A673 (cell line): Measurements from ENCODE around the gene CYP4F11. TPM values are rescaled to one million over a fixed set of nuclear protein-coding genes. Genes with fewer than 3 reads are reported as not detected.

Experiments
- BruUV-seq: library from RNA; stranded (reverse); fragments of 400-500 nt; replicated peaks from 2 replicates; lab custom pipeline; 2021; lab: Mats Ljungman, UMichigan
- CTCF ChIA-PET: fragments of 300-600 bp; sonication (Branson Sonifier 250); formaldehyde crosslinking; loops from one replicate; lab custom pipeline; 2022; ENCODE audit warnings: antibody characterized with exemption; lab: Charles Lee
- POLR2A ChIA-PET: fragments of 300-600 bp; sonication (Branson Sonifier 250); formaldehyde crosslinking; loops from one replicate; lab custom pipeline; 2022; ENCODE audit warnings: antibody characterized with exemption; ENCODE audit not compliant: low non-redundant PET; lab: Charles Lee
- DNase-seq: peaks from one replicate; pipeline ENCODE4 v3.0.0-alpha.2; 2015; ENCODE audit warnings: low spot score
- H3K27ac ChIP-seq: fragments of 200-600 bp; sonication (generic); 2 replicates; pipeline ENCODE4 v1.5.1; 2016; ENCODE audit warnings: mixed run types, low read depth, mild to moderate bottlenecking, mixed read lengths, antibody characterized with exemption, low read length; ENCODE audit not compliant: poor library complexity, severe bottlenecking
- H3K27me3 ChIP-seq: fragments of 200-600 bp; sonication (generic); replicated peaks from 2 replicates; pipeline ENCODE4 v1.6.1; 2017; ENCODE audit warnings: mixed run types, low read depth, mild to moderate bottlenecking, mixed read lengths, antibody characterized with exemption, low read length; ENCODE audit not compliant: insufficient read depth, poor library complexity
- H3K36me3 ChIP-seq: fragments of 200-600 bp; sonication (generic); 2 replicates; pipeline ENCODE4 v1.6.1; 2016; ENCODE audit warnings: mixed run types, mild to moderate bottlenecking, mixed read lengths, antibody characterized with exemption, low read length; ENCODE audit not compliant: insufficient read depth, poor library complexity, severe bottlenecking
- H3K4me1 ChIP-seq: fragments of 200-600 bp; sonication (generic); 2 replicates; pipeline ENCODE4 v1.6.1; 2017; ENCODE audit warnings: mixed run types, mild to moderate bottlenecking, mixed read lengths, antibody characterized with exemption, low read length; ENCODE audit not compliant: insufficient read depth, poor library complexity, severe bottlenecking
- H3K4me3 ChIP-seq: fragments of 200-600 bp; sonication (generic); 2 replicates; pipeline ENCODE4 v1.5.1; 2016; ENCODE audit warnings: low read depth, mixed run types, mild to moderate bottlenecking, mixed read lengths, low read length; ENCODE audit not compliant: poor library complexity, severe bottlenecking
- H3K9me3 ChIP-seq: fragments of 200-600 bp; sonication (generic); 2 replicates; pipeline ENCODE4 v1.6.1; 2016; ENCODE audit warnings: mixed run types, low read depth, mild to moderate bottlenecking, mixed read lengths, antibody characterized with exemption, low read length; ENCODE audit not compliant: poor library complexity, severe bottlenecking
- CTCF ChIP-seq: fragments of 300-800, 200-600 bp; sonication (generic); conservative IDR thresholded peaks from 2 replicates; pipeline ENCODE4 v1.5.1; 2017; ENCODE audit warnings: low read depth, mild to moderate bottlenecking, antibody characterized with exemption, low read length, moderate library complexity, mixed read lengths
- EZH2 ChIP-seq: fragments of 200-600 bp; sonication (generic); IDR thresholded peaks from 2 replicates; pipeline ENCODE4 v1.6.1; 2017; ENCODE audit warnings: borderline replicate concordance, low read depth, mild to moderate bottlenecking, mixed read lengths, antibody characterized with exemption, low read length; ENCODE audit not compliant: poor library complexity, severe bottlenecking
- intact Hi-C: fragments of 100-400 bp; cut with micrococcal nuclease; formaldehyde crosslinking; loops from one replicate; pipeline ENCODE4 v1.10.0; 2022; ENCODE audit not compliant: unreplicated experiment
- total RNA-seq: library from RNA; stranded (reverse); gene quantifications from 2 replicates; pipeline ENCODE4 v1.2.3, GENCODE V29; 2021

The CYP4F11 gene
- total RNA-seq, 1 experiment from 2014 or later: 0.13 TPM

GRCh38 chr19:15971224-15971780 is 37.0 kb upstream of the CYP4F11 start:
- Histone ChIP-seq H3K27me3 (peaks cover 7% of the 10 kb centered on the region), H3K27ac (no peak overlapping the region), H3K4me3 (no peak overlapping the region), H3K36me3 (no peaks in the 10 kb centered on the region), H3K9me3 (no peaks in the 10 kb centered on the region), H3K4me1 (no peaks in the 10 kb centered on the region)
- DNase-seq: no peak
- intact Hi-C loops: no loop called here
- ChIA-PET CTCF (no interaction called here), POLR2A (interaction anchor here (0.6 kb wide), 1 partner anchor 201 kb away, joined by 3 read pairs; no protein-coding TSS in a partner anchor)
- TF ChIP-seq EZH2 (no peak), CTCF (0 out of 2 replicates have a peak, but pooled peaks have one; percentile 30)
- BruUV-seq: no TSS peak

GRCh38 chr19:15964231-15964630 is 29.9 kb upstream of the CYP4F11 start:
- ChIA-PET CTCF (no interaction called here), POLR2A (no interaction called here)
- no TSS peak for BruUV-seq
- Histone ChIP-seq H3K4me1 (no peaks in the 10 kb centered on the region), H3K36me3 (no peaks in the 10 kb centered on the region), H3K27me3 (peaks cover 12% of the 10 kb centered on the region), H3K4me3 (no peak overlapping the region), H3K9me3 (no peaks in the 10 kb centered on the region), H3K27ac (no peak overlapping the region)
- no peak for DNase-seq
- TF ChIP-seq EZH2 (no peak), CTCF (no peak)
- intact Hi-C loops: no loop called here

GRCh38 chr19:15962319-15962718 is 28.0 kb upstream of the CYP4F11 start:
- Histone ChIP-seq H3K4me3 (no peak overlapping the region), H3K4me1 (no peaks in the 10 kb centered on the region), H3K9me3 (no peaks in the 10 kb centered on the region), H3K36me3 (no peaks in the 10 kb centered on the region), H3K27me3 (peaks cover 8% of the 10 kb centered on the region), H3K27ac (no peak overlapping the region)
- ChIA-PET POLR2A (no interaction called here), CTCF (no interaction called here)
- intact Hi-C loops: no loop called here
- no TSS peak for BruUV-seq
- TF ChIP-seq EZH2: no peak
- no peak for TF ChIP-seq CTCF
- no peak for DNase-seq
